Heart right ventricle (tissue), 16 donors: ENCODE results near the gene MEF2C. TPM values are rescaled to one million over a fixed set of nuclear protein-coding genes. Genes with fewer than 3 reads are reported as not detected.
A peak's percentile ranks its signal among the peaks of the same experiment; 100 is the strongest.

Source experiments
- ATAC-seq, 8 donors: fragments of 200-7000 bp; cut with Tn5 transposase; one replicate each; pipeline ENCODE4 v1.9.1; 2020; ENCODE audit warnings: mild to moderate bottlenecking in 8 of 8, moderate library complexity in 8 of 8, moderate number of reproducible peaks in 1 of 8
- DNase-seq, 2 donors: peaks; one replicate each; pipeline ENCODE4 v3.0.0-alpha.2; 2020
- H3K27ac ChIP-seq, 10 donors: fragments of 200-600 bp; sonication (generic) in 2 of 10; one replicate each; pipeline versions ENCODE4 v1.5.0 to v1.8.0; 2020 to 2022; ENCODE audit warnings: mild to moderate bottlenecking in 3 of 10
- H3K27me3 ChIP-seq, 7 donors: fragments of 200-600 bp; one replicate each; pipeline ENCODE4 v1.8.0; 2021 to 2022; ENCODE audit warnings: mild to moderate bottlenecking in 2 of 7
- H3K36me3 ChIP-seq, 9 donors: fragments of 200-600 bp; sonication (generic) in 1 of 9; one replicate each; pipeline versions ENCODE4 v1.5.0 to v1.8.0; 2020 to 2022; ENCODE audit warnings: mild to moderate bottlenecking in 2 of 9
- H3K4me1 ChIP-seq, 9 donors: fragments of 200-600 bp; sonication (generic) in 1 of 9; one replicate each; pipeline versions ENCODE4 v1.5.0 to v1.8.0; 2020 to 2022; ENCODE audit warnings: mild to moderate bottlenecking in 4 of 9
- H3K4me3 ChIP-seq, 10 donors: fragments of 200-600 bp; sonication (generic) in 2 of 10; one replicate each; pipeline versions ENCODE4 v1.5.0 to v1.8.0; 2020 to 2022; ENCODE audit warnings: mild to moderate bottlenecking in 7 of 10, moderate library complexity in 2 of 10
- H3K9me3 ChIP-seq, 11 donors: fragments of 200-600 bp in 10 of 11; sonication (generic) in 2 of 11; one replicate each; pipeline versions ENCODE4 v1.5.0 to v1.8.0; 2013 to 2022; ENCODE audit warnings: mild to moderate bottlenecking in 2 of 11, control low read depth in 1 of 11, moderate library complexity in 1 of 11
- WGBS, 2 donors: extraction: QIAGEN DNeasy Blood & Tissue Kit; methylation state at CpG; one replicate each; pipeline ENCODE4 v1.1.7; 2013; ENCODE audit warnings: inconsistent platforms in 1 of 2; 5-methylcytosine and 5-hydroxymethylcytosine counted together
- intact Hi-C, 10 donors: fragments of 100-400 bp; cut with DNase I; formaldehyde crosslinking; loops; one replicate each; pipeline versions ENCODE4 v1.11.1 to v1.14.2; 2022
- polyA plus RNA-seq, 2 donors: library from polyadenylated mRNA; stranded (reverse); fragments of 200-250 nt; gene quantifications; one replicate each; pipeline ENCODE4 v1.2.3, GENCODE V29; 2013
- total RNA-seq, 10 donors: library from RNA; stranded (reverse); fragmentation: NEBNext Ultra II Directional in 3 of 10; extraction: Animal tissue kit (Norgen Biotek cat#: 25700) in 3 of 10; gene quantifications; one replicate each; pipeline versions ENCODE4 v1.2.1 to v1.2.4, GENCODE V29; 2021 to 2023
- TF ChIP-seq, protein P1 (sequence below), 9 donors: fragments of 200-600 bp; sonication (generic) in 2 of 9; IDR thresholded peaks; one replicate each; pipeline versions ENCODE4 v1.5.0 to v1.8.0; 2021 to 2022; ENCODE audit warnings: antibody characterized with exemption in 9 of 9, mild to moderate bottlenecking in 5 of 9, moderate library complexity in 1 of 9
- donor health status: Arrhythmogenic right ventricular cardiomyopathy.
- donor health status: ischemic (EF 13 %, LVEDD 7.1; RV severe dilation, severe dysfunction).
- donor health status: healthy with polysubstance abuse.
- donor health status: DM: no; HTN: yes; CAD: no.
- donor health status: DM: no; HTN: no; CAD: no.
- donor health status: ischemic (EF 25% LVEDD 6.9; RV normal size, moderate dysfunction).
- donor health status: ischemic (EF 25% LVEDD 5.7; RV mildly dilated, moderate dysfunction).
- donor health status: healthy.
- donor health status: DM: yes; HTN: yes; CAD: no.
- donor health status: Ischemic cardiomyopathy.
- donor health status: ischemic (EF 35%, LVEDD 5.7; RV mildly dilated, moderate dysfunction).
- donor health status: nonischemic (EF 11% LVEDD 7.7; RV severe dilation, severe dysfunction).
- donor health status: DM: yes; HTN: yes; CAD: no.
- donor health status: PGD.
- donor health status: ischemic (EF 29% LVEDD 5.4; RV normal size, mild dysfunction).
- donor health status: nonischemic (EF 23%, LVEDD 6.1; RV moderate dilation, normal function).

The MEF2C gene
- total and polyA plus RNA-seq, 12 donors, result 11.2 to 88.7 (median 66.3) TPM

DNA sequence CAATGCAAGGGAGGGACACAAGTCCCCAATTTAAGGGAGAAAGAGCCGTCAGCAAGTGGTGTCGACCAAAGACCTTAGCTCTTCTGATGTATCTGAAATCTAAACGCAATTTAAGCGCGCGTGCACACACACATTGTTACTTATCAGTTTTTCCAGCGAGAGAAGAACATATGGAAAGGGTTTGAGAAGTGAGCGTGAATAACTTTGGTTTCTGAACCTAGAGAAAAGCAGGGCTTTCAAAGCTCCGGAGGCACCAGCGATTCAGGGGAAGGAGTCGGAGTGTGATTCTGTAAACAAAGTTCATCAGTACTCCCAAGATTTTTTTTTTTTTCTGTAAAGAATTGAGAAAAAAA, 191.8 kb downstream of the MEF2C start:
- intact Hi-C loops, result loop anchor here in 6 of 10 donors (1.0 to 10.0 kb wide), 5 partner anchors 549 to 910 kb away; no protein-coding TSS in a partner anchor
- WGBS, 2 donors, result 4 to 7% methylated on average over 11 of the region's 11 CpGs
- Histone ChIP-seq H3K27ac (no peak overlapping the region), H3K27me3 (peaks cover 28 to 100% (median 100%) of the 10 kb centered on the region in 7 donors), H3K4me1 (peaks cover 0 to 47% (median 35%) of the 10 kb centered on the region in 9 donors), H3K4me3 (peak overlapping the region in 5 of 10 donors; percentile 30 to 39 (median 32)), H3K9me3 (no peaks in the 10 kb centered on the region), H3K36me3 (no peaks in the 10 kb centered on the region)
- no peak for ATAC-seq
- DNase-seq, result no peak
- TF ChIP-seq, protein P1, sequence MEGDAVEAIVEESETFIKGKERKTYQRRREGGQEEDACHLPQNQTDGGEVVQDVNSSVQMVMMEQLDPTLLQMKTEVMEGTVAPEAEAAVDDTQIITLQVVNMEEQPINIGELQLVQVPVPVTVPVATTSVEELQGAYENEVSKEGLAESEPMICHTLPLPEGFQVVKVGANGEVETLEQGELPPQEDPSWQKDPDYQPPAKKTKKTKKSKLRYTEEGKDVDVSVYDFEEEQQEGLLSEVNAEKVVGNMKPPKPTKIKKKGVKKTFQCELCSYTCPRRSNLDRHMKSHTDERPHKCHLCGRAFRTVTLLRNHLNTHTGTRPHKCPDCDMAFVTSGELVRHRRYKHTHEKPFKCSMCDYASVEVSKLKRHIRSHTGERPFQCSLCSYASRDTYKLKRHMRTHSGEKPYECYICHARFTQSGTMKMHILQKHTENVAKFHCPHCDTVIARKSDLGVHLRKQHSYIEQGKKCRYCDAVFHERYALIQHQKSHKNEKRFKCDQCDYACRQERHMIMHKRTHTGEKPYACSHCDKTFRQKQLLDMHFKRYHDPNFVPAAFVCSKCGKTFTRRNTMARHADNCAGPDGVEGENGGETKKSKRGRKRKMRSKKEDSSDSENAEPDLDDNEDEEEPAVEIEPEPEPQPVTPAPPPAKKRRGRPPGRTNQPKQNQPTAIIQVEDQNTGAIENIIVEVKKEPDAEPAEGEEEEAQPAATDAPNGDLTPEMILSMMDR (IDR thresholded peaks at IDR 0.05), result peak in 3 of 9 donors; percentile 4 to 11 (median 8)

GRCh38 chr5:88690409-88691229, 192.4 kb downstream of the MEF2C start:
- peaks cover 31 to 100% (median 100%) of the 10 kb centered on the region in 7 donors for H3K27me3 ChIP-seq
- intact Hi-C loops, result loop anchor here in 6 of 10 donors (1.0 to 10.0 kb wide), 5 partner anchors 548 to 910 kb away; no protein-coding TSS in a partner anchor
- H3K9me3 ChIP-seq, result no peaks in the 10 kb centered on the region
- 2 to 3% methylated on average over 47 of the region's 47 CpGs for WGBS, 2 donors
- TF ChIP-seq, protein P1 (IDR thresholded peaks at IDR 0.05), result peak; percentile 94 to 98 (median 96)
- no peaks in the 10 kb centered on the region for H3K36me3 ChIP-seq
- peaks cover 0 to 47% (median 35%) of the 10 kb centered on the region in 9 donors for H3K4me1 ChIP-seq
- peak; percentile 63 to 68 for DNase-seq
- H3K4me3 ChIP-seq, result peak overlapping the region in 8 of 10 donors; percentile 15 to 39 (median 30)
- H3K27ac ChIP-seq, result no peak overlapping the region
- ATAC-seq, result peak; percentile 73 to 93 (median 90)

GRCh38 chr5:88689668-88690408, 193.1 kb downstream of the MEF2C start:
- WGBS, 2 donors, result 6 to 8% methylated on average over 38 of the region's 38 CpGs
- Histone ChIP-seq H3K27me3 (peaks cover 31 to 100% (median 100%) of the 10 kb centered on the region in 7 donors), H3K9me3 (no peaks in the 10 kb centered on the region), H3K4me1 (peaks cover 0 to 51% (median 35%) of the 10 kb centered on the region in 9 donors), H3K4me3 (no peak overlapping the region), H3K27ac (no peak overlapping the region), H3K36me3 (no peaks in the 10 kb centered on the region)
- no peak for DNase-seq
- ATAC-seq, result no peak
- intact Hi-C loops, result loop anchor here in 6 of 10 donors (2.0 to 10.0 kb wide), 4 partner anchors 548 to 909 kb away; no protein-coding TSS in a partner anchor
- TF ChIP-seq, protein P1 (IDR thresholded peaks at IDR 0.05), result no peak
